GM18508 (cell line): ENCODE measurements around the gene VARS1.
"Not testable (repeated sequence)": the region's sequence is repeated elsewhere in the genome, so short reads cannot be mapped to it uniquely, and the experiment has no call there.

Experiments used
- ATAC-seq: cut with Tn5 transposase; IDR thresholded peaks from one replicate; pipeline ENCODE4 v1.9.1; 2021; ENCODE audit warnings: moderate number of reproducible peaks; ENCODE audit not compliant: insufficient read depth, unreplicated experiment

The VARS1 gene

GRCh38 chr6:31794866-31795615 is 511 bp downstream of the VARS1 start:
- ATAC-seq = no peak

GRCh38 chr6:31794294-31794865 is 1.2 kb downstream of the VARS1 start:
- no peak for ATAC-seq

GRCh38 chr6:31793927-31794245 is 1.7 kb downstream of the VARS1 start:
- not testable (repeated sequence) for ATAC-seq

- ATAC-seq = no peak
Observed at GRCh38 chr6:31792761-31793171, 2.8 kb downstream of the VARS1 start.

- no peak for ATAC-seq
Observed at GRCh38 chr6:31792090-31792374, 3.5 kb downstream of the VARS1 start.

GRCh38 chr6:31791324-31792089 is 4.0 kb downstream of the VARS1 start:
- ATAC-seq = no peak

GRCh38 chr6:31785475-31785874 is 10.1 kb downstream of the VARS1 start:
- ATAC-seq = no peak

GRCh38 chr6:31784098-31784925 is 11.2 kb downstream of the VARS1 start:
- no peak for ATAC-seq

GRCh38 chr6:31782126-31782855 is 13.3 kb downstream of the VARS1 start:
- no peak for ATAC-seq

GRCh38 chr6:31781244-31782125 is 14.1 kb downstream of the VARS1 start:
- ATAC-seq = no peak

GRCh38 chr6:31780507-31781243 is 14.9 kb downstream of the VARS1 start:
- no peak for ATAC-seq

- ATAC-seq = no peak
Observed at GRCh38 chr6:31779908-31780307, 15.6 kb downstream of the VARS1 start.

GRCh38 chr6:31778999-31779885 is 16.3 kb downstream of the VARS1 start:
- ATAC-seq = no peak

- ATAC-seq = no peak
Observed at GRCh38 chr6:31778193-31778592, 17.4 kb downstream of the VARS1 start.

- no peak for ATAC-seq
Observed at GRCh38 chr6:31777667-31778050, 17.9 kb downstream of the VARS1 start.

GRCh38 chr6:31776989-31777666 is 18.4 kb downstream of the VARS1 start, which contains the start of gene VWA7:
TSS of gene VWA7 (minus strand) at chr6:31777328. CDS start at chr6:31776779, 549 bp downstream.
- ATAC-seq = no peak

- ATAC-seq = no peak
Observed at GRCh38 chr6:31776485-31776988, 19.0 kb downstream of the VARS1 start.
